WTC11 (cell line): ENCODE data around the gene CCDC15. TPM values are rescaled to one million over a fixed set of nuclear protein-coding genes. Genes with fewer than 3 reads are reported as not detected.

Experiments used
- ATAC-seq: fragments of 200-7000 bp; cut with Tn5 transposase; 2 replicates; pipeline ENCODE4 v1.10.0; 2021; ENCODE audit warnings: mild to moderate bottlenecking, moderate library complexity
- CTCF ChIA-PET: fragments of 300-600 bp; sonication (Branson Sonifier 250); formaldehyde crosslinking; loops from one replicate; lab custom pipeline; 2021; ENCODE audit warnings: antibody characterized with exemption; lab: Charles Lee
- POLR2A ChIA-PET: fragments of 350-600 bp; sonication (Branson Sonifier 250); formaldehyde crosslinking; loops from one replicate; lab custom pipeline; 2021; ENCODE audit warnings: antibody characterized with exemption; lab: Charles Lee
- DNase-seq: peaks from one replicate; pipeline ENCODE4 v3.0.0; 2021; ENCODE audit warnings: low spot score
- H3K27ac Mint-ChIP-seq: 2 replicates; pipeline ENCODE4 v1.8.0; 2021; ENCODE audit warnings: mixed read lengths
- H3K27me3 Mint-ChIP-seq: 2 replicates; pipeline ENCODE4 v1.8.0; 2021; ENCODE audit warnings: low read depth, mild to moderate bottlenecking, moderate library complexity, mixed read lengths
- H3K36me3 Mint-ChIP-seq: 2 replicates; pipeline ENCODE4 v1.8.0; 2021; ENCODE audit warnings: mixed read lengths
- H3K4me1 Mint-ChIP-seq: 2 replicates; pipeline ENCODE4 v1.8.0; 2022; ENCODE audit warnings: mixed read lengths
- H3K4me3 Mint-ChIP-seq: 2 replicates; pipeline ENCODE4 v1.8.0; 2021; ENCODE audit warnings: mild to moderate bottlenecking, moderate library complexity, mixed read lengths
- H3K9me3 Mint-ChIP-seq: 2 replicates; pipeline ENCODE4 v1.8.0; 2021; ENCODE audit warnings: mixed read lengths
- E2F5 ChIP-seq: sonication (generic); formaldehyde crosslinking; IDR thresholded peaks from 2 replicates; pipeline ENCODE4 v1.8.1; 2022; ENCODE audit warnings: mild to moderate bottlenecking, moderate library complexity, missing genetic modification reagents
- ETV6 ChIP-seq: sonication (generic); formaldehyde crosslinking; IDR thresholded peaks from 2 replicates; pipeline ENCODE4 v1.8.1; 2022; ENCODE audit warnings: mild to moderate bottlenecking, missing genetic modification reagents
- FOXK1 ChIP-seq: sonication (generic); formaldehyde crosslinking; IDR thresholded peaks from 2 replicates; pipeline ENCODE4 v1.8.0; 2022; ENCODE audit warnings: mild to moderate bottlenecking, moderate library complexity, missing genetic modification reagents
- FOXP4 ChIP-seq: sonication (generic); formaldehyde crosslinking; IDR thresholded peaks from 2 replicates; pipeline ENCODE4 v1.8.0; 2022; ENCODE audit warnings: mild to moderate bottlenecking, missing genetic modification reagents
- GABPB1 ChIP-seq: sonication (generic); formaldehyde crosslinking; IDR thresholded peaks from 2 replicates; pipeline ENCODE4 v1.8.1; 2023; ENCODE audit warnings: mild to moderate bottlenecking, missing genetic modification reagents
- HMGA2 ChIP-seq: fragments of 250-450 bp; sonication (Bioruptor Pico); IDR thresholded peaks from 2 replicates; pipeline ENCODE4 v1.4.0; 2021; ENCODE audit warnings: mild to moderate bottlenecking, moderate library complexity
- MLX ChIP-seq: sonication (generic); formaldehyde crosslinking; IDR thresholded peaks from 2 replicates; pipeline ENCODE4 v1.8.1; 2023; ENCODE audit warnings: mild to moderate bottlenecking, missing genetic modification reagents, moderate library complexity
- OVOL2 ChIP-seq: fragments of 250-450 bp; sonication (Bioruptor Pico); IDR thresholded peaks from 2 replicates; pipeline ENCODE4 v1.9.0; 2021; ENCODE audit warnings: mild to moderate bottlenecking, borderline replicate concordance
- PRDM15 ChIP-seq: sonication (generic); formaldehyde crosslinking; IDR thresholded peaks from 2 replicates; pipeline ENCODE4 v1.8.0; 2022; ENCODE audit warnings: missing genetic modification reagents
- SMAD4 ChIP-seq: sonication (generic); formaldehyde crosslinking; IDR thresholded peaks from 2 replicates; pipeline ENCODE4 v1.8.0; 2022; ENCODE audit warnings: mild to moderate bottlenecking, missing genetic modification reagents
- TCF7 ChIP-seq: sonication (generic); formaldehyde crosslinking; IDR thresholded peaks from 2 replicates; pipeline ENCODE4 v1.8.0; 2022; ENCODE audit warnings: mild to moderate bottlenecking, low read depth, missing genetic modification reagents, moderate library complexity
- TEAD1 ChIP-seq: sonication (generic); formaldehyde crosslinking; IDR thresholded peaks from 2 replicates; pipeline ENCODE4 v1.8.0; 2022; ENCODE audit warnings: mild to moderate bottlenecking, missing genetic modification reagents
- USF1 ChIP-seq: sonication (generic); formaldehyde crosslinking; IDR thresholded peaks from 2 replicates; pipeline ENCODE4 v1.8.0; 2022; ENCODE audit warnings: mild to moderate bottlenecking, missing genetic modification reagents
- USF2 ChIP-seq: sonication (generic); formaldehyde crosslinking; IDR thresholded peaks from 2 replicates; pipeline ENCODE4 v1.8.1; 2023; ENCODE audit warnings: mild to moderate bottlenecking, missing genetic modification reagents, moderate library complexity
- ZNF138 ChIP-seq: sonication (generic); formaldehyde crosslinking; conservative IDR thresholded peaks from 2 replicates; pipeline ENCODE4 v1.8.1; 2022; ENCODE audit warnings: mild to moderate bottlenecking, moderate library complexity, missing genetic modification reagents
- ZNF671 ChIP-seq: fragments of 250-450 bp; sonication (Bioruptor Pico); IDR thresholded peaks from 2 replicates; pipeline ENCODE4 v1.8.0; 2021; ENCODE audit warnings: mild to moderate bottlenecking
- total RNA-seq: library from RNA; stranded (reverse); gene quantifications from 3 replicates; pipeline ENCODE4 v1.2.3, GENCODE V29; 2021

Gene CCDC15
- total RNA-seq, 1 experiment from 2014 or later: 2.4 TPM

GRCh38 chr11:124953753-124954589 is at the start of gene CCDC15 (continued):
- no peak for TF ChIP-seq ZNF138
- 0 out of 2 replicates have a peak, but pooled peaks have one; percentile 20 for TF ChIP-seq PRDM15 (CRISPR knock-in tag)
- TF ChIP-seq FOXP4: peak; percentile 59; the same call in 1 of the 2 replicates
- TF ChIP-seq TEAD1 (CRISPR knock-in tag): no peak; the same call in 1 of the 2 replicates
- TF ChIP-seq E2F5: 0 out of 2 replicates have a peak, but pooled peaks have one; percentile 70

GRCh38 chr11:124915541-124916369 is 38.2 kb upstream of the CCDC15 start:
- CTCF ChIA-PET: no interaction called here
- H3K9me3 Mint-ChIP-seq: peaks cover 39% of the 10 kb centered on the region
- no peak for DNase-seq
- no peaks in the 10 kb centered on the region for H3K4me1 Mint-ChIP-seq
- POLR2A ChIA-PET: no interaction called here
- peaks cover 11% of the 10 kb centered on the region for H3K36me3 Mint-ChIP-seq
- no peak overlapping the region for H3K4me3 Mint-ChIP-seq
- no peak for ATAC-seq
- TF ChIP-seq FOXK1 (no peak), HMGA2 (CRISPR knock-in tag) (no peak), ETV6 (CRISPR knock-in tag) (no peak), TCF7 (CRISPR knock-in tag) (no peak), USF2 (CRISPR knock-in tag) (no peak), SMAD4 (CRISPR knock-in tag) (no peak), ZNF671 (CRISPR knock-in tag) (no peak), OVOL2 (CRISPR knock-in tag) (no peak), GABPB1 (CRISPR knock-in tag) (no peak), USF1 (no peak), MLX (CRISPR knock-in tag) (no peak)
- TF ChIP-seq, all 79 proteins: peak for 0
- H3K27me3 Mint-ChIP-seq: peaks cover 68% of the 10 kb centered on the region
- H3K27ac Mint-ChIP-seq: no peak overlapping the region
